A673 (cell line): ENCODE results near the gene TLE3. TPM values are rescaled to one million over a fixed set of nuclear protein-coding genes. Genes with fewer than 3 reads are reported as not detected.

Experiments
- BruUV-seq: library from RNA; stranded (reverse); fragments of 400-500 nt; replicated peaks from 2 replicates; lab custom pipeline; 2021; lab: Mats Ljungman, UMichigan
- CTCF ChIA-PET: fragments of 300-600 bp; sonication (Branson Sonifier 250); formaldehyde crosslinking; loops from one replicate; lab custom pipeline; 2022; ENCODE audit warnings: antibody characterized with exemption; lab: Charles Lee
- POLR2A ChIA-PET: fragments of 300-600 bp; sonication (Branson Sonifier 250); formaldehyde crosslinking; loops from one replicate; lab custom pipeline; 2022; ENCODE audit warnings: antibody characterized with exemption; ENCODE audit not compliant: low non-redundant PET; lab: Charles Lee
- DNase-seq: peaks from one replicate; pipeline ENCODE4 v3.0.0-alpha.2; 2015; ENCODE audit warnings: low spot score
- H3K27ac ChIP-seq: fragments of 200-600 bp; sonication (generic); 2 replicates; pipeline ENCODE4 v1.5.1; 2016; ENCODE audit warnings: mixed run types, low read depth, mild to moderate bottlenecking, mixed read lengths, antibody characterized with exemption, low read length; ENCODE audit not compliant: poor library complexity, severe bottlenecking
- H3K27me3 ChIP-seq: fragments of 200-600 bp; sonication (generic); replicated peaks from 2 replicates; pipeline ENCODE4 v1.6.1; 2017; ENCODE audit warnings: mixed run types, low read depth, mild to moderate bottlenecking, mixed read lengths, antibody characterized with exemption, low read length; ENCODE audit not compliant: insufficient read depth, poor library complexity
- H3K36me3 ChIP-seq: fragments of 200-600 bp; sonication (generic); 2 replicates; pipeline ENCODE4 v1.6.1; 2016; ENCODE audit warnings: mixed run types, mild to moderate bottlenecking, mixed read lengths, antibody characterized with exemption, low read length; ENCODE audit not compliant: insufficient read depth, poor library complexity, severe bottlenecking
- H3K4me1 ChIP-seq: fragments of 200-600 bp; sonication (generic); 2 replicates; pipeline ENCODE4 v1.6.1; 2017; ENCODE audit warnings: mixed run types, mild to moderate bottlenecking, mixed read lengths, antibody characterized with exemption, low read length; ENCODE audit not compliant: insufficient read depth, poor library complexity, severe bottlenecking
- H3K4me3 ChIP-seq: fragments of 200-600 bp; sonication (generic); 2 replicates; pipeline ENCODE4 v1.5.1; 2016; ENCODE audit warnings: low read depth, mixed run types, mild to moderate bottlenecking, mixed read lengths, low read length; ENCODE audit not compliant: poor library complexity, severe bottlenecking
- H3K9me3 ChIP-seq: fragments of 200-600 bp; sonication (generic); 2 replicates; pipeline ENCODE4 v1.6.1; 2016; ENCODE audit warnings: mixed run types, low read depth, mild to moderate bottlenecking, mixed read lengths, antibody characterized with exemption, low read length; ENCODE audit not compliant: poor library complexity, severe bottlenecking
- CTCF ChIP-seq: fragments of 300-800, 200-600 bp; sonication (generic); conservative IDR thresholded peaks from 2 replicates; pipeline ENCODE4 v1.5.1; 2017; ENCODE audit warnings: low read depth, mild to moderate bottlenecking, antibody characterized with exemption, low read length, moderate library complexity, mixed read lengths
- EZH2 ChIP-seq: fragments of 200-600 bp; sonication (generic); IDR thresholded peaks from 2 replicates; pipeline ENCODE4 v1.6.1; 2017; ENCODE audit warnings: borderline replicate concordance, low read depth, mild to moderate bottlenecking, mixed read lengths, antibody characterized with exemption, low read length; ENCODE audit not compliant: poor library complexity, severe bottlenecking
- intact Hi-C: fragments of 100-400 bp; cut with micrococcal nuclease; formaldehyde crosslinking; loops from one replicate; pipeline ENCODE4 v1.10.0; 2022; ENCODE audit not compliant: unreplicated experiment
- total RNA-seq: library from RNA; stranded (reverse); gene quantifications from 2 replicates; pipeline ENCODE4 v1.2.3, GENCODE V29; 2021

Gene TLE3
- total RNA-seq, 1 experiment from 2014 or later: 90.4 TPM

- H3K4me1 ChIP-seq: no peaks in the 10 kb centered on the region
- TF ChIP-seq EZH2 (no peak), CTCF (no peak)
- ChIA-PET POLR2A (no interaction called here), CTCF (interaction anchor here (0.6 kb wide), 1 partner anchor 269 kb away, joined by 5 read pairs; no protein-coding TSS in a partner anchor)
- H3K9me3 ChIP-seq: no peaks in the 10 kb centered on the region
- no peak overlapping the region for H3K4me3 ChIP-seq
- no peaks in the 10 kb centered on the region for H3K27me3 ChIP-seq
- peaks cover 40% of the 10 kb centered on the region for H3K36me3 ChIP-seq
- peak overlapping the region; percentile 54 for H3K27ac ChIP-seq
- no peak for DNase-seq
- intact Hi-C loops: no loop called here
- BruUV-seq: no TSS peak
These were observed 50.1 kb downstream of the TLE3 start for GRCh38 chr15:70047386-70048197.

GRCh38 chr15:70046679-70047369, 50.9 kb downstream of the TLE3 start:
- CTCF ChIA-PET: no interaction called here
- DNase-seq: no peak
- TF ChIP-seq EZH2: no peak
- intact Hi-C loops: no loop called here
- Histone ChIP-seq H3K36me3 (peaks cover 34% of the 10 kb centered on the region), H3K27me3 (no peaks in the 10 kb centered on the region), H3K9me3 (no peaks in the 10 kb centered on the region), H3K4me1 (no peaks in the 10 kb centered on the region), H3K27ac (no peak overlapping the region), H3K4me3 (no peak overlapping the region)
- no TSS peak for BruUV-seq
- POLR2A ChIA-PET: no interaction called here

- intact Hi-C loops: no loop called here
- DNase-seq: no peak
- Histone ChIP-seq H3K27me3 (no peaks in the 10 kb centered on the region), H3K9me3 (no peaks in the 10 kb centered on the region), H3K4me3 (no peak overlapping the region), H3K36me3 (peaks cover 17% of the 10 kb centered on the region), H3K4me1 (no peaks in the 10 kb centered on the region), H3K27ac (no peak overlapping the region)
- POLR2A ChIA-PET: no interaction called here
- no TSS peak for BruUV-seq
- TF ChIP-seq CTCF (no peak), EZH2 (no peak)
- CTCF ChIA-PET: no interaction called here
These were observed 52.7 kb downstream of the TLE3 start for GRCh38 chr15:70045045-70045444.
